Omental fat pad (tissue), 4 donors: ENCODE data around the gene SLC25A19. TPM values are rescaled to one million over a fixed set of nuclear protein-coding genes. Genes with fewer than 3 reads are reported as not detected.
A peak's percentile ranks its signal among the peaks of the same experiment; 100 is the strongest.
"Not testable (repeated sequence)": the region's sequence is repeated elsewhere in the genome, so short reads cannot be mapped to it uniquely, and the experiment has no call there.

Experiments used
- ATAC-seq: fragments of 150-250 bp; one replicate; pipeline ENCODE4 v1.9.1; 2016; ENCODE audit warnings: mild to moderate bottlenecking, moderate library complexity; ENCODE audit not compliant: low FRiP score
- DNase-seq: peaks from one replicate; pipeline ENCODE4 v3.0.0-alpha.2; 2019; ENCODE audit warnings: low spot score
- total RNA-seq, 4 donors: library from RNA; depleted of rRNA; stranded (reverse); fragments of >200 nt; gene quantifications; one replicate each; pipeline ENCODE4 v1.1.0, GENCODE V29; 2016
- TF ChIP-seq, protein P1 (sequence below), 3 donors: fragments of 450-650 bp; IDR thresholded peaks; one replicate each; pipeline ENCODE4 v1.5.1; 2016 to 2017; ENCODE audit warnings: antibody characterized with exemption in 3 of 3, mild to moderate bottlenecking in 3 of 3, moderate library complexity in 2 of 3

The SLC25A19 gene
- total RNA-seq, 4 donors from 2014 or later: 14.2 to 30.4 (median 19.5) TPM

DNA sequence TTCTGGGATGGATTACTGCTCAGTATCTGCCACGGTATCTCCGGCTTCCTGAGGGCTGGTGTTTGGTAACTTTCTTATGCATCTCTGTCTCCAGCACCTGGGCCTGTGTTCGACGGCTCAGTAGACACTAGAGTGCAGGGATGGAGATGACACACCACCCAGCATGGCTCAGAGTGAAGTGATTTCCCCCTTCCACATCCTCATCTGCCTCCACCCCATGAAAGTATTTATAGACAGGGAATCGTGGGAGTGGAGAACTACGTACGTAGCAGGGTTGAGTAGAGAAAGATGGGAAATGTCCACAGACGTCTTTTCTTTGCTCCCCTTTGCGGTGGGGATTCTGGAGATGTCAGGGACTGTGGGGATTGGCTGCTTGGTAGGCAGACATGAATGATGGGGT lies 11.8 kb upstream of the SLC25A19 start:
- TF ChIP-seq, protein P1, sequence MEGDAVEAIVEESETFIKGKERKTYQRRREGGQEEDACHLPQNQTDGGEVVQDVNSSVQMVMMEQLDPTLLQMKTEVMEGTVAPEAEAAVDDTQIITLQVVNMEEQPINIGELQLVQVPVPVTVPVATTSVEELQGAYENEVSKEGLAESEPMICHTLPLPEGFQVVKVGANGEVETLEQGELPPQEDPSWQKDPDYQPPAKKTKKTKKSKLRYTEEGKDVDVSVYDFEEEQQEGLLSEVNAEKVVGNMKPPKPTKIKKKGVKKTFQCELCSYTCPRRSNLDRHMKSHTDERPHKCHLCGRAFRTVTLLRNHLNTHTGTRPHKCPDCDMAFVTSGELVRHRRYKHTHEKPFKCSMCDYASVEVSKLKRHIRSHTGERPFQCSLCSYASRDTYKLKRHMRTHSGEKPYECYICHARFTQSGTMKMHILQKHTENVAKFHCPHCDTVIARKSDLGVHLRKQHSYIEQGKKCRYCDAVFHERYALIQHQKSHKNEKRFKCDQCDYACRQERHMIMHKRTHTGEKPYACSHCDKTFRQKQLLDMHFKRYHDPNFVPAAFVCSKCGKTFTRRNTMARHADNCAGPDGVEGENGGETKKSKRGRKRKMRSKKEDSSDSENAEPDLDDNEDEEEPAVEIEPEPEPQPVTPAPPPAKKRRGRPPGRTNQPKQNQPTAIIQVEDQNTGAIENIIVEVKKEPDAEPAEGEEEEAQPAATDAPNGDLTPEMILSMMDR (IDR thresholded peaks at IDR 0.05): no peak
- no peak for DNase-seq
- peak; percentile 34 for ATAC-seq

DNA sequence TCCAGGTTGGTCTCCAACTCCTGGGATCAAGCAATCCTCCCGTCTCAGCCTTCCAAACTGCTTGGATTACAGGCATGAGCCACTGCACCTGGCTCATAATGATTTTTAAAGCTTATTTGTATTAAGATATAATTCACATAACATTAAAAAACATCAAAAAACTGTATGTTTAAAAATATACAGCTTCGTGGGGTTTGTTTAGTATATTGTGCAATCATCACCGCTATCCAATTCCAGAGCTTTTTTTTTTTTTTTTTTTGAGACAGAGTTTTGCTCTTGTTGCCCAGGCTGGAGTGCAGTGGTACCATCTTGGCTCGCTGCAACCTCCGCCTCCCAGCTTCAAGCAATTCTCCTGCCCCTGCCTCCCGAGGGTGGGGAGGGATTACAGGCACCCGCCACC lies 11.0 kb upstream of the SLC25A19 start:
- TF ChIP-seq, protein P1 (IDR thresholded peaks at IDR 0.05): no peak
- DNase-seq: no peak
- ATAC-seq: no peak

- TF ChIP-seq, protein P1 (IDR thresholded peaks at IDR 0.05): no peak
- DNase-seq (no peak), ATAC-seq (no peak)
Measured at GRCh38 chr17:75295201-75296158, 6.2 kb upstream of the SLC25A19 start.

- not testable (repeated sequence) for ATAC-seq
Measured at GRCh38 chr17:75292810-75293448, 3.7 kb upstream of the SLC25A19 start.

GRCh38 chr17:75289832-75290337 lies 652 bp upstream of the SLC25A19 start:
- DNase-seq (peak; percentile 36), ATAC-seq (peak; percentile 5)

More at GRCh38 chr17:75292810-75293448, 3.7 kb upstream of the SLC25A19 start:
- DNase-seq: not testable (repeated sequence)

DNA sequence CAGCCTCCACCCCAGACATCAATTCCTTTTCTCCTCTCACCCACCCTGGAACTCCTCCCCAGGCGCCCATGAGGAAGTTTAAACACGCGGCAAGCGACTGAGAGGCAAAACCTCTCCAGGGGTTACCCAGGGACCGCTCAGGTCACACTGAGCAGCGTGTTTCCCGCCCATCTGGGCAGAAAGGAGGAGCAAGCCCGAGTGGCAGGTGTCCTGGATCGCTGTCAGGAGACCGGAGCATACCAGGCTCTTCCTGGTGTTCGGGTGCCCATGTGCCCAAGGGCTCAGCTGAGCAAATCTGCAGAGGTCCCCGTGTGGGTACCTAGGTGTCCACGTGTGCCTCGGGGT lies 491 bp downstream of the SLC25A19 start:
- DNase-seq (no peak), ATAC-seq (peak; percentile 18)
- TF ChIP-seq, protein P1 (IDR thresholded peaks at IDR 0.05): no peak

More at GRCh38 chr17:75289832-75290337, 652 bp upstream of the SLC25A19 start:
- TF ChIP-seq, protein P1 (IDR thresholded peaks at IDR 0.05): no peak

GRCh38 chr17:75288359-75288758 lies 874 bp downstream of the SLC25A19 start:
- DNase-seq: no peak
- ATAC-seq: no peak
- TF ChIP-seq, protein P1 (IDR thresholded peaks at IDR 0.05): no peak
